ENCODE measurements around the gene JUP.
A peak's percentile ranks its signal among the peaks of the same experiment; 100 is the strongest.
"Not testable (repeated sequence)": the region's sequence is repeated elsewhere in the genome, so short reads cannot be mapped to it uniquely, and the experiment has no call there.

The JUP gene

DNA sequence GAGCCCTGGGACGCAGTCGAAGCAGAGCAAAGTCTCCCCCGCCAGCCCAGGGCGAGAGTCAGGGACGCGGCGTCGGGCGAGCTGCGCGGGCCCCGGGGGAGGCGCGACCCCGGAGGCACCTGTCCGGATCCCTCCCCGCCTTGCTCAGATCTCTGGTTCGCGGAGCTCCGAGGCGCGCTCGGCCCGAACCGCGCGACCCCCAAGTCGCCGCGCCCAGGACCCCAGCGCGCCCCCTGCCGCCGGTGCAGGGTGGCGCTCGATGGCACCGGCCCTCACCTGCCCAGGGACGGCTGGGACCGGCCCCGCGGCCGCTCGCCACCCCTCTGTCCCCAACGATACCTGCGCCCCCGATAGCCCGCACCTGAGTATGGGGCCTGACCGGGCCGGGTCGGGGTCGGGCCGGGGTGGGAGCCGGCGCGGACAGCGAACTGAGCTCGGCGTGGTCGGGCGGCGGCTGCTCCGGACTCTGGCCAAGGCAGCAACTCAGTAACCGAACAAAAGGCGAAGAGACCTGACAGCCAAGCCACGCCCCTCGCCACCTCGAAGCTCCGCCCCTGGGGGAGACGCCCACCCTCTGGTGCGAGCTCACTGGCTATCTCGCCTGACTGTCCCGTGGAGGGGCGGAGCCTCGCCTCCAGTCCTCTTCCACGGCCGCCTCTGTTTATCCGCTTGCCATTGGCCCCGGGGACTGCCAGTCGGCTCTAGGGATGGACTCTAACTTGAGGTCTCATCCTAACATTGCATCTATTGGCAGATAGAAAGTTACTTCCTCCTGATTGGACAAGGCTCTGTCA lies at the start of gene JUP:
Gene JUP, minus strand, starts transcription at position 485 of the 794 bp plus-strand sequence. CDS start 14,857 bp downstream, outside the sequence.
- peak; percentile 98 for DNase-seq (ENCODE audit: low read depth)
- H3K4me3 ChIP-seq (ENCODE audit: low read depth, low read length): peak within 1 kb of the TSS; percentile 72
- in situ Hi-C loops (cut with HindIII; ENCODE audit: low sequenced_read_pairs): no loop called here
- TF ChIP-seq, protein P1, sequence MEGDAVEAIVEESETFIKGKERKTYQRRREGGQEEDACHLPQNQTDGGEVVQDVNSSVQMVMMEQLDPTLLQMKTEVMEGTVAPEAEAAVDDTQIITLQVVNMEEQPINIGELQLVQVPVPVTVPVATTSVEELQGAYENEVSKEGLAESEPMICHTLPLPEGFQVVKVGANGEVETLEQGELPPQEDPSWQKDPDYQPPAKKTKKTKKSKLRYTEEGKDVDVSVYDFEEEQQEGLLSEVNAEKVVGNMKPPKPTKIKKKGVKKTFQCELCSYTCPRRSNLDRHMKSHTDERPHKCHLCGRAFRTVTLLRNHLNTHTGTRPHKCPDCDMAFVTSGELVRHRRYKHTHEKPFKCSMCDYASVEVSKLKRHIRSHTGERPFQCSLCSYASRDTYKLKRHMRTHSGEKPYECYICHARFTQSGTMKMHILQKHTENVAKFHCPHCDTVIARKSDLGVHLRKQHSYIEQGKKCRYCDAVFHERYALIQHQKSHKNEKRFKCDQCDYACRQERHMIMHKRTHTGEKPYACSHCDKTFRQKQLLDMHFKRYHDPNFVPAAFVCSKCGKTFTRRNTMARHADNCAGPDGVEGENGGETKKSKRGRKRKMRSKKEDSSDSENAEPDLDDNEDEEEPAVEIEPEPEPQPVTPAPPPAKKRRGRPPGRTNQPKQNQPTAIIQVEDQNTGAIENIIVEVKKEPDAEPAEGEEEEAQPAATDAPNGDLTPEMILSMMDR (IDR thresholded peaks at IDR 0.05; ENCODE audit: low read depth, low read length, missing control alignments): peak; percentile 53

GRCh38 chr17:41835800-41836549 lies 49.5 kb upstream of the JUP start, which contains the start of gene NT5C3B:
NT5C3B (minus strand) TSS chr17:41836232; CDS start chr17:41836193, 39 bp downstream.
- H3K4me3 ChIP-seq (ENCODE audit: low read depth, low read length): peak within 1 kb of the TSS; percentile 77
- in situ Hi-C loops (cut with HindIII; ENCODE audit: low sequenced_read_pairs): no loop called here

DNA sequence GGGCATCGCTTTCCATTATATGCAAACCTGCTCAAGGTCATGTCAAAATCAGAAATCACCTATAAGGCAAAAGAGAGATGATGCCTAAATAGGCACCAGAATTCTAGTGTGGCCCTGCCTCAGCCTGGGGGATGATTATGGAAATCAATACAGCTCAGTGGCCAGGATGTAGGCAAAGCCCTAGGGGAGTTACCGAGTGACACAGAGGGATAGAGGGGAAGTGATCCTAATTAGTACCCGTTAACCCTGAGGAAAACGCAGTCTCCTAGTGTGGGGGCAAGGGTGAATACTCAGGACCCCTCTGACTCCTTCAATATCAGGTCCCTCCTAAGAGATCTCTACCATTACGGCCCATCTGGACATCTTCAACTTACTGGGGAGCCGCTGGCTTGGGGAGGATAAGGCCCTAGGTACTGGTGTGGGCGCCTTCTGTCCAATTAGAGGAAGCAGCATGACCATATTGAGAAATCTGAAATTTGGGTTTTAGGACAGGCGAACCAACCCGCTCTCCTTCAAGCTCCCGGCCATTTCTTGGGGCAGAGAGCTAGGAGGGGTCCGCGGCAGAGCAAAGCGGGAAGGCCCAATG lies 48.8 kb upstream of the JUP start:
- TF ChIP-seq, protein P1 (IDR thresholded peaks at IDR 0.05; ENCODE audit: low read depth, low read length, missing control alignments): no peak
- in situ Hi-C loops (cut with HindIII; ENCODE audit: low sequenced_read_pairs): no loop called here
- H3K4me3 ChIP-seq (ENCODE audit: low read depth, low read length): peak overlapping the region; percentile 77
- no peak for DNase-seq (ENCODE audit: low read depth)

More at GRCh38 chr17:41835800-41836549, 49.5 kb upstream of the JUP start, which contains the start of gene NT5C3B:
- DNase-seq (ENCODE audit: low read depth): no peak
- TF ChIP-seq, protein P1 (IDR thresholded peaks at IDR 0.05; ENCODE audit: low read depth, low read length, missing control alignments): no peak

- DNase-seq (ENCODE audit: low read depth); in situ Hi-C loops (cut with HindIII; ENCODE audit: low sequenced_read_pairs); H3K4me3 ChIP-seq (ENCODE audit: low read depth, low read length): not testable (repeated sequence)
Measured at GRCh38 chr17:41829961-41830360, 43.5 kb upstream of the JUP start.

DNA sequence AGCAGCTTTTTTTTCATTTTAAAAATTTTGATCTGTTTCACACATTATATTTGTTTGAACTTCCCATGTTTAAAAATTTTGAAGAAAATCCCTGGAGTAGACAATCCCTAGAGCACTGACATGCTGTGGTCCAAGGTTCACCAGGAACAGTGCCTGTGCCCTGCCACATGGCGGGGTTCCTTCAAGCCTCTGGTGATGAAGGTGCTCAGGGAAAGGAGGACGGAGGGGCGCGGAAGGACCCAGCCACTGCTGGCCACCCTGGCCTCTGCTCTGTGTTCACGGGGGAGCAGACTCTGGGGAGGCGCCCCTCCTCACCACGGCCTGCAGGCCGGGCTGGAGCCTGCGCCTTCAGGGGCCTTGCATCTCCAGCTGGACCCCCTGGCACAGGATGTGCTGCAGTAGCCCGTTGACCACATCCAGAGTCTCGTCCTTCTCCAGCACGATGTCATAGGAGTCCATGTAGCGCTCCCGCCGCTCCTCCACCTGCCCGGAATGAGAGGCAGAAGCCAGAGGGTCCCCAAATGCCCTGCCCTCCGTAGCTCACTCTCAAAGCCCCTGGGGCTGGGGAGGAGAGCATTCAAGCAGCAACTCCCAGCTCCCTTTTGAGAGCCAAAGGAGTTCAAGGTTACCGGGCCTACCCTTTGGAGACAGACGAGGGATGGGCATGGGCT lies 38.8 kb upstream of the JUP start:
- DNase-seq (ENCODE audit: low read depth): no peak
- in situ Hi-C loops (cut with HindIII; ENCODE audit: low sequenced_read_pairs): no loop called here
- TF ChIP-seq, protein P1 (IDR thresholded peaks at IDR 0.05; ENCODE audit: low read depth, low read length, missing control alignments): no peak
- no peak overlapping the region for H3K4me3 ChIP-seq (ENCODE audit: low read depth, low read length)

DNA sequence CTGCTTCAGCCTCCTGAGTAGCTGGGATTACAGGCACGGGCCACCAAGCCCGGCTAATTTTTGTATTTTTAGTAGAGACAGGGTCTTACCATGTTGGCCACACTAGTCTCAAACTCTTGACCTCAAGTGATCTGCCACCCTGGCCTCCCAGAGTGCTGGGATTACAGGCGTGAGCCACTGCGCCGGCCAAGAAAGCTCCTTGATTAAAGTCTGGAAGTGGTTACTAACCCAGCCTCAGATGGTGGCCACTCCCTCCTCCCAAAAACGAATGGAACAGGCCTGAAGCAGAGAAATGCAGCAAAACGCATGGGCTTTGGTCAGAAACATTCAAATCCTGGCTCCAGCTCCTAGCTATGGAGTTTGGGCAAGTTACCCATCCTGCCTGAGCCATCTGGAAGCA lies 37.6 kb upstream of the JUP start:
- no peak for DNase-seq (ENCODE audit: low read depth)
- no peak overlapping the region for H3K4me3 ChIP-seq (ENCODE audit: low read depth, low read length)
- in situ Hi-C loops (cut with HindIII; ENCODE audit: low sequenced_read_pairs): no loop called here
- TF ChIP-seq, protein P1 (IDR thresholded peaks at IDR 0.05; ENCODE audit: low read depth, low read length, missing control alignments): no peak

Data from astrocyte of the cerebellum (primary cell).